GM12801 (cell line): ENCODE data around the gene LIMCH1.

ENCODE experiments used
- TF ChIP-seq, protein P1 (sequence below): IDR thresholded peaks from one replicate; pipeline ENCODE4 v1.5.1; 2011; ENCODE audit warnings: control low read depth; ENCODE audit not compliant: insufficient read length; ENCODE audit errors: extremely low read depth

Gene LIMCH1

DNA sequence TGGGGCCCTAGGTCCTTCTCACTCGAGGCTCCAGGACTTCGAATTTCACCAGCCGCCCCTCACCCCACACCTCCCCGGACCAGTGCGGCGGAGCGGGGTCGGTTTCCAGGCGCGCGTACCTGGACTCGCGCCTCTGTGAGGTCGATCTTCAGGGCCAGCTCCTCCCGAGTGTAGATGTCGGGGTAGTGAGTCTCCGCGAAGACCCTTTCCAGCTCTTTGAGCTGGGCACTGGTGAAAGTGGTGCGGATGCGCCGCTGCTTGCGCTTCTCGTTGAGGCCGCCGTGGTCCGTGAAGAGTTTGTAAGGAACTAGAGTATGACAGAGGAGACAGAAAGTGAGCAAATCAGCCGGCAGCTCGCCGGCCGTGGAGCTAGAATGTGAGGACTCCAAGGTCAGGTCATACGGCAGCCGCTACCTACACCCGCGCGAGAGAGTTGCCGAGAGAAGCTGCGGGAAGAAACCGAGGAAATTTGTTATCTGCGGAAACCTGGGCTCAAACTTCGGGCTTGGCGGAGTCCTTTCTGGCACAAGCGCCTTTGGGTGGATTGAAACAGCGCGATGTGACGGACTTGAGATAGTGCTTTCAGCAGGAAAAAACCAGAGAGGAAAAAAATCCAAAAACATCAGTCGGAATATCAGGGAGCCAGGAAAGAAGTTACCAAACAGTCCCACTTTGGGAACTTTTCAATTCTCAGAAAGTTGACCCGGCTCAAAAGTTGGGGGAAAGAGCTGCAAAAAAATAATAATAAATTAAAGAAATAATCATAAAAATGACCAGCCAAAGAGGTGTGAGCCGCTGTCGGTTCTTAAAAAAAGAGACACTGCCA lies 209.5 kb downstream of the LIMCH1 start:
- TF ChIP-seq, protein P1, sequence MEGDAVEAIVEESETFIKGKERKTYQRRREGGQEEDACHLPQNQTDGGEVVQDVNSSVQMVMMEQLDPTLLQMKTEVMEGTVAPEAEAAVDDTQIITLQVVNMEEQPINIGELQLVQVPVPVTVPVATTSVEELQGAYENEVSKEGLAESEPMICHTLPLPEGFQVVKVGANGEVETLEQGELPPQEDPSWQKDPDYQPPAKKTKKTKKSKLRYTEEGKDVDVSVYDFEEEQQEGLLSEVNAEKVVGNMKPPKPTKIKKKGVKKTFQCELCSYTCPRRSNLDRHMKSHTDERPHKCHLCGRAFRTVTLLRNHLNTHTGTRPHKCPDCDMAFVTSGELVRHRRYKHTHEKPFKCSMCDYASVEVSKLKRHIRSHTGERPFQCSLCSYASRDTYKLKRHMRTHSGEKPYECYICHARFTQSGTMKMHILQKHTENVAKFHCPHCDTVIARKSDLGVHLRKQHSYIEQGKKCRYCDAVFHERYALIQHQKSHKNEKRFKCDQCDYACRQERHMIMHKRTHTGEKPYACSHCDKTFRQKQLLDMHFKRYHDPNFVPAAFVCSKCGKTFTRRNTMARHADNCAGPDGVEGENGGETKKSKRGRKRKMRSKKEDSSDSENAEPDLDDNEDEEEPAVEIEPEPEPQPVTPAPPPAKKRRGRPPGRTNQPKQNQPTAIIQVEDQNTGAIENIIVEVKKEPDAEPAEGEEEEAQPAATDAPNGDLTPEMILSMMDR, result no peak

DNA sequence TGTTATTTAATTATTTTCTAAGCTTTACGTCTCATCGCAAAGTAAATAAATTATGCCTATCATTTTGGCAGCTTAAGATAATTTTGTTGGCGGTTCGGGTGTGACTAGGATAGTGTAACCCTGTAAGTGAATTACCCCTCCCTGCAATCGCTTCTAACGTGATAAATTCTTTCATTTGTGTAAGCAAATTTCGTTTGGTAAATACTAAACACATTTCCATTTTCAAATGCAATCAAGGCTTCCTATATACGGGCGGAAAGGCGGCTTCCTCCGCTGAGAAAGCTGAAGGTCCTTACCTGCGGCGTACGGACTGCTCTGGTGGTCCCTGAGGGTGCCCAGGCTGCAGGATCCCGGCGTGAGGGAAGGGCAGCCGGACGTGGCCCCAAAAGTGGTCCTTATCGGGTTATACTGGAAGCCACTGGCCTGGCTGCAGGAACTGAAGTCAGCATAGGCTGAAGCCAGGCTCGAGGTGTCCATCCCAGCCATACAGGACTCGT lies 210.2 kb downstream of the LIMCH1 start:
- TF ChIP-seq, protein P1, result no peak

DNA sequence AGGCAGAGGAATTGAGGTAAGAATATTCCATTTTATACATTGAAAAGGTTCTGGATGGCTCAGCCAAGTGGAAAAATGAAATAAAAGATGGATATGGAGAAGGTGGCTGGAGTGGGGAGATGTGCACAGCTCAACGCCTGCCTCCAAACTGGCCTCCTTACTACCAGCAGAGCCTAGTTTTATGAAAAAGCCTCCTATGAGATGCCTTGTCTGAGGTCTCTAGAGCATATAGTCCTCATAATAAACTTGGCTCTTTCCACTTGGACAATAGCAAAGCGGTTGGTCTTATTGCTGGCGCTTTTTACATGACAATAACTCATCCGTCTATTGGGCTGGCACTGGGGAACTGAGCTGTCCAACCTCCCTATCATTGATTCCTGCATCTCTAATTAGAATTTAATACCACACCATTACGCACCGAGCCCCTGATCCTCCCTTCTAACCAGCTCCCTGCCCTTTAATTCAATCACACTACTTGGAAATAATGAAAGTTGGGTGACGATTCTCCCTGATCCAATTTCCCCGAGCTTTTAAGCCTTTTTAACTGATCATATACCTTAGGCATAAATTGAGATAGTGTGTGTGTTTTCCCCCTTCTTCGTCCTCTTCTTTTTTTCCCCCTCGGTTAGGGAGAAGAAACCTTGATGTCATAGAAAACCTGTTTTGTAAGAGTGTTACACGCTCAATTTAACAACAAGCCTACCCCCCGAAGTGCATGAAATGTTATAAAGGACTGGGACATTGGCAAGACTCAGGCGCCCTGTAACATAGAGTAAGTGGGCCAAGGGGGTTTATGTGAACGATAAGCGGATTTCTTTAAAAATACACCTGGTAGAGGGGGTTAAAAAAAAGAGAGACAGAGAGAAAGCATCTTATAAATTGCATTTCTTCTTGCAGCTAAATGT lies 210.9 kb downstream of the LIMCH1 start, which contains the start of gene PHOX2B:
Gene PHOX2B, minus strand, starts transcription at position 155 of the 905 bp plus-strand sequence. Its CDS starts 115 bp downstream, at position 40.
- TF ChIP-seq, protein P1, result no peak

DNA sequence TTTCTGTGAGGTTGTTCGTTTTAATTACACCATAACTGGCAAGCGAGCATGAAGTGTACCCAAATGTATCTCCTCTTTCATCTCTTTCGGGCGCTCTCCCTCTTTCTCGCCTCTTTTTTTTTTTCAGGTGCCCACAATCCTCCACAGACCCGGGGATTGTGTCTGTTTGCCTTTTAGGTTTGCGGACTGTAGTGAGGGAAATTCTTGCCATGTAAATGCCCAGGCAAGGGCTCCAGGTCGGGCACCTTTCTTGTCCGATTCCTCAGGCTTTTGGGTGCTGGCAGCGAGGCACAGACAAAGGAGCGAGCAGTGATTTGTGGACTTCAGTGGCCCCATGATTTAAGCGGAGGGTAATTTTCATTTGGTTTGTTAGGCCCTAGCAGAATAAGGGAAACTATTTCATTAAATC lies 211.7 kb downstream of the LIMCH1 start:
- TF ChIP-seq, protein P1, result no peak
